ENCODE results near the gene HDAC8. TPM values are rescaled to one million over a fixed set of nuclear protein-coding genes. Genes with fewer than 3 reads are reported as not detected.

HDAC8 gene
- total and polyA plus RNA-seq, 2 donors (not counting 1 experiment from before 2014, with no cell fraction given), result 13.3 to 41.9 TPM

DNA sequence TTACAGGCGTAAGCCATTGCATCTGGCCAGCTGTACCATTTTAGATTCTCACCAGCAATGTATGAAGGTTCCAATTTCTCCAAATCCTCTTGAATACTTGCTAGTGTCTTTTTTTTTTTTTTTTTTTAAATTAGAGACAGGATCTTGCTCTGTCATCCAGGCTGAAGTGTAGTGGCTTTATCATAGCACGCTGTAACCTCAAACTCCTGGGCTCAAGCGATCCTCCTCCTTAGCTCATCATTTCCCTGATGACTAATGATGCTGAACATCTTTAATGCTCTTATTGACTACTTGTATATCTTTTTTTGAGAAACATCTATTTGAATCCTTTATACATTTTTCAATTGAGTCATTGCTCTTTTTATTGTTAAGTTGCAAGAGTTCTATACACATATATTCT is 40.3 kb downstream of the HDAC8 start:
- ChIA-PET POLR2A (no interaction called here), CTCF (interaction anchor here (0.6 kb wide), 1 partner anchor 884 kb away, joined by 3 read pairs; no protein-coding TSS in a partner anchor)
- Histone ChIP-seq H3K4me1 (ENCODE audit: control insufficient read depth in 2 of 2, insufficient read depth in 2 of 2, low read length in 2 of 2) (peaks cover 0 to 6% of the 10 kb centered on the region in 2 donors), H3K4me2 (replicated peaks; ENCODE audit: low read depth, low read length, poor library complexity, severe bottlenecking) (no peak overlapping the region), H4K20me1 (ENCODE audit: control insufficient read depth, insufficient read depth, low read length, poor library complexity, severe bottlenecking) (no peaks in the 10 kb centered on the region), H3K27ac (ENCODE audit: low read length in 2 of 2) (no peak overlapping the region), H3K36me3 (replicated peaks in 1 of 2; ENCODE audit: control extremely low read depth in 1 of 2, control insufficient read depth in 1 of 2, extremely low read depth in 1 of 2, insufficient read depth in 2 of 2, low read length in 1 of 2) (peaks cover 0 to 3% of the 10 kb centered on the region in 2 experiments), H3K9ac (ENCODE audit: low read length) (no peak overlapping the region), H3K4me3 (ENCODE audit: control extremely low read depth in 1 of 5, extremely low read depth in 1 of 5, insufficient read depth in 1 of 5, low read depth in 2 of 5, low read length in 4 of 5) (no peak overlapping the region), H3K79me2 (ENCODE audit: control insufficient read depth, insufficient read depth, low read length) (no peaks in the 10 kb centered on the region), H3K27me3 (replicated peaks in 1 of 4; ENCODE audit: control extremely low read depth in 1 of 4, control insufficient read depth in 3 of 4, insufficient read depth in 4 of 4, low read length in 3 of 4) (no peaks in the 10 kb centered on the region), H2AFZ (ENCODE audit: insufficient read depth, low read depth, low read length, poor library complexity, severe bottlenecking) (no peak overlapping the region), H3K9me3 (ENCODE audit: control extremely low read depth in 1 of 3, control insufficient read depth in 2 of 3, insufficient read depth in 1 of 3, low read length in 2 of 3) (no peaks in the 10 kb centered on the region)
- WGBS (ENCODE audit: insufficient coverage), result 100% methylated on average over 1 of the region's 3 CpGs
- Mint-ChIP-seq H3K9me3 (ENCODE audit: insufficient read depth) (peaks cover 2% of the 10 kb centered on the region), H3K4me1 (peaks cover 10% of the 10 kb centered on the region), H3K27me3 (no peaks in the 10 kb centered on the region), H3K27ac (no peak overlapping the region), H3K4me3 (no peak overlapping the region)
- TF ChIP-seq, protein P1, sequence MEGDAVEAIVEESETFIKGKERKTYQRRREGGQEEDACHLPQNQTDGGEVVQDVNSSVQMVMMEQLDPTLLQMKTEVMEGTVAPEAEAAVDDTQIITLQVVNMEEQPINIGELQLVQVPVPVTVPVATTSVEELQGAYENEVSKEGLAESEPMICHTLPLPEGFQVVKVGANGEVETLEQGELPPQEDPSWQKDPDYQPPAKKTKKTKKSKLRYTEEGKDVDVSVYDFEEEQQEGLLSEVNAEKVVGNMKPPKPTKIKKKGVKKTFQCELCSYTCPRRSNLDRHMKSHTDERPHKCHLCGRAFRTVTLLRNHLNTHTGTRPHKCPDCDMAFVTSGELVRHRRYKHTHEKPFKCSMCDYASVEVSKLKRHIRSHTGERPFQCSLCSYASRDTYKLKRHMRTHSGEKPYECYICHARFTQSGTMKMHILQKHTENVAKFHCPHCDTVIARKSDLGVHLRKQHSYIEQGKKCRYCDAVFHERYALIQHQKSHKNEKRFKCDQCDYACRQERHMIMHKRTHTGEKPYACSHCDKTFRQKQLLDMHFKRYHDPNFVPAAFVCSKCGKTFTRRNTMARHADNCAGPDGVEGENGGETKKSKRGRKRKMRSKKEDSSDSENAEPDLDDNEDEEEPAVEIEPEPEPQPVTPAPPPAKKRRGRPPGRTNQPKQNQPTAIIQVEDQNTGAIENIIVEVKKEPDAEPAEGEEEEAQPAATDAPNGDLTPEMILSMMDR (IDR thresholded peaks at IDR 0.05), result no peak
- no peak for TF ChIP-seq EZH2 (IDR thresholded peaks at IDR 0.05; ENCODE audit: borderline replicate concordance, insufficient read depth, low read depth, low read length, poor library complexity, severe bottlenecking)
- ATAC-seq (ENCODE audit: low read depth), result no peak
- intact Hi-C loops (cut with micrococcal nuclease), result no loop called here
- no peak for DNase-seq

DNA sequence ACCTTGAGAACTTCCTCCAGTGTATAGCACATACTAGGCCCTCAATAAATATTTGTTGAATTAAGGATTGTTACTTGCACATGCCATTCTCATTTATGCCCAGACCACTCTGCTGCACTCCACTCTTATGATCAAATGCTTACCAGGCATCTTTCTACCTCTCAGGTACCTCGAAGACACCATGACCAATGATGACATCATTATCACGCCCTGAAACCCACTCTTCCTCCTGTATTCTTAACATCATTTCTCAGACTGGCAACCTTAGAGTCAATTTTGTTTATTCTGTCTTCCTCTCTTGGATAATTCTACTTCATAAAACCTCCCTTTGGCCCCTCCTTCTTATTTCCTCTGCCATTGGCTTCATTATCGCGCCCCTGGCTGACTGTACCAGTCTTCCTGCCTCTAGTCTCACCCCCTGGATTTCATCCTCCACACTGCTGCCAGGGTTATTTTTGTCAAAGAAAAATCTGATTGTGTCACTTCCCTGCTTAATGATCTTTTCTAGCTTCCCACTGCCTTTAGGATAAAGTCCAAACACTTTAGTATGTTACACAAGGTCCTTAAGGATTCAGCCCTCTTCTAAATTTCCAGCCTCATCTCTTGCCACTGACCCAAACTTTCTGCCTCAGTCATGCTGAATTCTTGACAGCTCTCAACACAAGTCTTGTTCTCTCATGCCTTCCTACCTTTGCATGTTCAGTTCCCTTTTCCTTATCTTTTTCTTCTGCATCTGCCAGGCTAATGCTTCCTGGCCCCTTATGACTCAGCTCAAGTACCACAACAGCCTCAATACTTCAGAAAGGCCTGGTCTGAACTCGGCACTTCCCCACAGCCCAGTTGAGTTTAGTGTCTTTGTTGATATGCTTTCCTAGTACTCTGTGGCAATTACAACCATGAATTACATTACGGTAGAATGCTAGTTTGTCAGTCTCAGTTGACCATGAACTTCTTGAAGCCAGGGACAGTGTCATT is 45.8 kb downstream of the HDAC8 start:
- Histone ChIP-seq H3K4me2 (replicated peaks; ENCODE audit: low read depth, low read length, poor library complexity, severe bottlenecking) (no peak overlapping the region), H2AFZ (ENCODE audit: insufficient read depth, low read depth, low read length, poor library complexity, severe bottlenecking) (no peak overlapping the region), H3K4me1 (ENCODE audit: control insufficient read depth in 2 of 2, insufficient read depth in 2 of 2, low read length in 2 of 2) (peaks cover 14 to 20% of the 10 kb centered on the region in 2 donors), H3K9ac (ENCODE audit: low read length) (no peak overlapping the region), H3K4me3 (ENCODE audit: control extremely low read depth in 1 of 5, extremely low read depth in 1 of 5, insufficient read depth in 1 of 5, low read depth in 2 of 5, low read length in 4 of 5) (no peak overlapping the region), H3K36me3 (replicated peaks in 1 of 2; ENCODE audit: control extremely low read depth in 1 of 2, control insufficient read depth in 1 of 2, extremely low read depth in 1 of 2, insufficient read depth in 2 of 2, low read length in 1 of 2) (no peaks in the 10 kb centered on the region), H3K9me3 (ENCODE audit: control extremely low read depth in 1 of 3, control insufficient read depth in 2 of 3, insufficient read depth in 1 of 3, low read length in 2 of 3) (no peaks in the 10 kb centered on the region), H4K20me1 (ENCODE audit: control insufficient read depth, insufficient read depth, low read length, poor library complexity, severe bottlenecking) (no peaks in the 10 kb centered on the region), H3K79me2 (ENCODE audit: control insufficient read depth, insufficient read depth, low read length) (no peaks in the 10 kb centered on the region), H3K27me3 (replicated peaks in 1 of 4; ENCODE audit: control extremely low read depth in 1 of 4, control insufficient read depth in 3 of 4, insufficient read depth in 4 of 4, low read length in 3 of 4) (no peaks in the 10 kb centered on the region), H3K27ac (ENCODE audit: low read length in 2 of 2) (no peak overlapping the region)
- H3K4me3 Mint-ChIP-seq, result no peak overlapping the region
- no peaks in the 10 kb centered on the region for H3K27me3 Mint-ChIP-seq
- WGBS (ENCODE audit: insufficient coverage), result 70% methylated on average over 4 of the region's 6 CpGs
- peaks cover 2% of the 10 kb centered on the region for H3K9me3 Mint-ChIP-seq (ENCODE audit: insufficient read depth)
- TF ChIP-seq, protein P1 (IDR thresholded peaks at IDR 0.05), result no peak
- TF ChIP-seq EZH2 (IDR thresholded peaks at IDR 0.05; ENCODE audit: borderline replicate concordance, insufficient read depth, low read depth, low read length, poor library complexity, severe bottlenecking), result no peak
- ChIA-PET CTCF (no interaction called here), POLR2A (no interaction called here)
- DNase-seq, result no peak
- H3K4me1 Mint-ChIP-seq, result peaks cover 25% of the 10 kb centered on the region
- no peak for ATAC-seq (ENCODE audit: low read depth)
- intact Hi-C loops (cut with micrococcal nuclease), result no loop called here
- no peak overlapping the region for H3K27ac Mint-ChIP-seq

All from B cell (primary cell).